HG03457 (cell line): ENCODE measurements around the gene OPCML.

ENCODE experiments used
- ATAC-seq: cut with Tn5 transposase; IDR thresholded peaks from one replicate; pipeline ENCODE4 v1.9.1; 2021; ENCODE audit warnings: moderate number of reproducible peaks; ENCODE audit not compliant: unreplicated experiment

Gene OPCML

GRCh38 chr11:133086518-133086917 is 445.8 kb downstream of the OPCML start:
- no peak for ATAC-seq

- peak; percentile 97 for ATAC-seq
These were observed 449.3 kb downstream of the OPCML start for GRCh38 chr11:133082841-133083488.

GRCh38 chr11:133082453-133082781 is 449.9 kb downstream of the OPCML start:
- ATAC-seq: no peak

- ATAC-seq: no peak
These were observed 450.4 kb downstream of the OPCML start for GRCh38 chr11:133081730-133082452.

- ATAC-seq: no peak
These were observed 451.3 kb downstream of the OPCML start for GRCh38 chr11:133081020-133081419.

GRCh38 chr11:133078591-133079404 is 453.5 kb downstream of the OPCML start:
- no peak for ATAC-seq

GRCh38 chr11:133078012-133078411 is 454.3 kb downstream of the OPCML start:
- ATAC-seq: no peak

- ATAC-seq: no peak
These were observed 456.9 kb downstream of the OPCML start for GRCh38 chr11:133075351-133075750.

- ATAC-seq: no peak
These were observed 459.3 kb downstream of the OPCML start for GRCh38 chr11:133072858-133073582.

GRCh38 chr11:133072378-133072777 is 459.9 kb downstream of the OPCML start:
- no peak for ATAC-seq

GRCh38 chr11:133070791-133071190 is 461.5 kb downstream of the OPCML start:
- no peak for ATAC-seq

GRCh38 chr11:133070021-133070713 is 462.1 kb downstream of the OPCML start:
- no peak for ATAC-seq

- no peak for ATAC-seq
These were observed 466.3 kb downstream of the OPCML start for GRCh38 chr11:133065847-133066485.

- ATAC-seq: no peak
These were observed 467.3 kb downstream of the OPCML start for GRCh38 chr11:133064961-133065360.

- no peak for ATAC-seq
These were observed 468.0 kb downstream of the OPCML start for GRCh38 chr11:133064152-133064877.

- no peak for ATAC-seq
These were observed 473.8 kb downstream of the OPCML start for GRCh38 chr11:133058501-133058900.

GRCh38 chr11:133053124-133053776 is 479.1 kb downstream of the OPCML start:
- ATAC-seq: no peak

- no peak for ATAC-seq
These were observed 479.8 kb downstream of the OPCML start for GRCh38 chr11:133052537-133052936.
